K562 (cell line): ENCODE data around the gene LCN12. TPM values are rescaled to one million over a fixed set of nuclear protein-coding genes. Genes with fewer than 3 reads are reported as not detected.

Source experiments
- ATAC-seq: fragments of 200-7000 bp; cut with Tn5 transposase; 3 replicates; pipeline ENCODE4 v1.9.1; 2020; ENCODE audit warnings: moderate library complexity
- BruUV-seq: library from RNA; stranded (reverse); fragments of 400-500 nt; replicated peaks from 2 replicates; lab custom pipeline; 2021; lab: Mats Ljungman, UMichigan
- CTCF ChIA-PET: fragments of 300-600 bp; formaldehyde crosslinking; extraction: SDS; loops from one replicate; lab custom pipeline; 2021; ENCODE audit warnings: low intra/inter-chr PET ratio; lab: Yijun Ruan, JAX
- POLR2A ChIA-PET: fragments of 300-600, 350-650 bp; sonication (Branson Sonifier 250); formaldehyde crosslinking; extraction: SDS; loops from one replicate; lab custom pipeline; 2021; ENCODE audit warnings: antibody characterized with exemption, inconsistent platforms; lab: Yijun Ruan, JAX
- DNase-seq, 4 experiments: peaks; one replicate each; pipeline versions ENCODE4 v3.0.0 to v3.0.0-alpha.2; 2011 to 2018; ENCODE audit warnings: low spot score in 3 of 4, mixed read lengths in 3 of 4; ENCODE audit errors: extremely low read depth in 1 of 4
- FAIRE-seq: peaks from 2 replicates; lab custom pipeline; 2011; peaks lifted over from hg19 to GRCh38; lab: Jason Lieb, UNC
- H2AFZ ChIP-seq: 2 replicates; pipeline ENCODE4 v1.6.0; 2011; ENCODE audit warnings: low read depth, low read length, control low read depth, inconsistent platforms
- H3K27ac ChIP-seq: fragments of 200-600 bp; 3 replicates; pipeline ENCODE4 v1.8.0; 2011; ENCODE audit warnings: low read depth, mild to moderate bottlenecking, control low read depth, inconsistent platforms, low read length, moderate library complexity, mixed read lengths; ENCODE audit errors: extremely low read depth
- H3K27me3 ChIP-seq, 2 experiments: fragments of 300-600 bp in 1 of 2; 2 replicates in 1 of 2; 3 replicates in 1 of 2; pipeline versions ENCODE4 v1.6.0 to v1.8.0; 2011; ENCODE audit warnings: inconsistent platforms in 2 of 2, low read length in 2 of 2, mild to moderate bottlenecking in 1 of 2, mixed read lengths in 1 of 2, moderate library complexity in 1 of 2; ENCODE audit not compliant: control insufficient read depth in 2 of 2, insufficient read depth in 2 of 2
- H3K36me3 ChIP-seq: fragments of 300-600 bp; 3 replicates; pipeline ENCODE4 v1.8.0; 2011; ENCODE audit warnings: mild to moderate bottlenecking, low read length, inconsistent platforms; ENCODE audit not compliant: control insufficient read depth, insufficient read depth
- H3K4me1 ChIP-seq, 2 experiments: fragments of 200-600 bp in 1 of 2; replicated peaks in 1 of 2; 2 replicates in 1 of 2; 3 replicates in 1 of 2; pipeline versions ENCODE4 v1.5.1 to v1.8.0; 2011; ENCODE audit warnings: inconsistent platforms in 2 of 2, low read length in 2 of 2, mild to moderate bottlenecking in 1 of 2, mixed read lengths in 1 of 2, moderate library complexity in 1 of 2; ENCODE audit not compliant: control insufficient read depth in 2 of 2, insufficient read depth in 2 of 2
- H3K4me2 ChIP-seq: 2 replicates; pipeline ENCODE4 v1.6.1; 2011; ENCODE audit warnings: low read length, control low read depth, inconsistent platforms, mixed read lengths; ENCODE audit not compliant: insufficient read depth
- H3K4me3 ChIP-seq: fragments of 200-600 bp; sonication (generic), shearing (Covaris generic); 2 replicates; pipeline ENCODE4 v1.5.1; 2016; ENCODE audit warnings: control low read depth, inconsistent platforms
- H3K79me2 ChIP-seq: fragments of 200-600 bp; 3 replicates; pipeline ENCODE4 v1.8.0; 2011; ENCODE audit warnings: low read length, inconsistent platforms; ENCODE audit not compliant: control insufficient read depth, insufficient read depth
- H3K9ac ChIP-seq, 2 experiments: 2 replicates each; pipeline versions ENCODE4 v1.6.0 to v1.6.1; 2011; ENCODE audit warnings: low read depth in 2 of 2, low read length in 2 of 2, control low read depth in 1 of 2, inconsistent platforms in 1 of 2, mild to moderate bottlenecking in 1 of 2, mixed read lengths in 1 of 2; ENCODE audit not compliant: insufficient read depth in 1 of 2
- H3K9me1 ChIP-seq: one replicate; pipeline ENCODE4 v1.6.0; 2011; ENCODE audit warnings: inconsistent platforms, mild to moderate bottlenecking, low read length, moderate library complexity; ENCODE audit not compliant: control insufficient read depth, insufficient read depth
- H3K9me3 ChIP-seq: replicated peaks from 2 replicates; pipeline ENCODE4 v1.5.1; 2011; ENCODE audit warnings: low read depth, low read length, inconsistent platforms; ENCODE audit not compliant: control insufficient read depth, insufficient read depth
- H4K20me1 ChIP-seq: replicated peaks from 2 replicates; pipeline ENCODE4 v1.6.1; 2011; ENCODE audit warnings: low read length, inconsistent platforms, mixed read lengths; ENCODE audit not compliant: control insufficient read depth, insufficient read depth
- CEBPB ChIP-seq: fragments of 450-650 bp; IDR thresholded peaks from 2 replicates; pipeline ENCODE4 v1.6.1; 2016; ENCODE audit warnings: missing genetic modification characterization, missing compliant biosample characterization
- EGR1 ChIP-seq: fragments of 450-650 bp; conservative IDR thresholded peaks from 2 replicates; pipeline ENCODE4 v1.6.1; 2017; ENCODE audit warnings: mild to moderate bottlenecking
- ESRRA ChIP-seq: fragments of 450-650 bp; IDR thresholded peaks from 2 replicates; pipeline ENCODE4 v1.6.1; 2014; ENCODE audit warnings: low read depth, mild to moderate bottlenecking, moderate library complexity, borderline replicate concordance
- FOXA1 ChIP-seq: fragments of 450-650 bp; IDR thresholded peaks from 2 replicates; pipeline ENCODE4 v1.6.1; 2016; ENCODE audit warnings: mild to moderate bottlenecking, borderline replicate concordance
- JUND ChIP-seq, 2 experiments: IDR thresholded peaks; 2 replicates in 1 of 2; 3 replicates in 1 of 2; pipeline ENCODE4 v1.6.1; 2011; ENCODE audit warnings: borderline replicate concordance in 2 of 2, low read depth in 2 of 2, low read length in 2 of 2, improper control_type of control experiment in 1 of 2, missing biosample characterization in 1 of 2, missing genetic modification characterization in 1 of 2, missing genetic modification reagents in 1 of 2
- MAFK ChIP-seq: IDR thresholded peaks from 2 replicates; pipeline ENCODE4 v1.6.1; 2011; ENCODE audit warnings: low read length, improper control_type of control experiment
- MEF2A ChIP-seq: IDR thresholded peaks from 2 replicates; pipeline ENCODE4 v1.6.1; 2011; ENCODE audit warnings: low read depth, mild to moderate bottlenecking, low read length, moderate library complexity; ENCODE audit not compliant: control insufficient read depth
- MTA1 ChIP-seq: fragments of 450-650 bp; IDR thresholded peaks from 2 replicates; pipeline ENCODE4 v1.6.1; 2017; ENCODE audit warnings: borderline replicate concordance
- NR2C1 ChIP-seq, 2 experiments: fragments of 450-650 bp; IDR thresholded peaks; 2 replicates each; pipeline ENCODE4 v1.6.1; 2017; ENCODE audit warnings: mild to moderate bottlenecking in 2 of 2, antibody characterized with exemption in 1 of 2, inconsistent platforms in 1 of 2, missing compliant biosample characterization in 1 of 2, missing genetic modification characterization in 1 of 2
- TEAD4 ChIP-seq, 2 experiments: sonication (generic) in 1 of 2; formaldehyde crosslinking in 1 of 2; IDR thresholded peaks; 2 replicates each; pipeline versions ENCODE4 v1.6.1 to v1.8.0; 2012 to 2022; ENCODE audit warnings: borderline replicate concordance in 1 of 2, inconsistent platforms in 1 of 2, low read length in 1 of 2, mild to moderate bottlenecking in 1 of 2, missing genetic modification reagents in 1 of 2
- ZFPM2 ChIP-seq: fragments of 250-450 bp; sonication (Bioruptor Pico); IDR thresholded peaks from 2 replicates; pipeline ENCODE4 v1.5.1; 2022; ENCODE audit warnings: mild to moderate bottlenecking
- WGBS: fragments of 100-300 bp; shearing (Covaris generic); methylation state at CpG from one replicate; pipeline ENCODE4 v1.1.6; 2016; ENCODE audit warnings: low coverage, mixed read lengths; ENCODE audit not compliant: insufficient coverage; ENCODE audit errors: missing lambda C conversion rate; 5-methylcytosine and 5-hydroxymethylcytosine counted together
- in situ Hi-C: fragments of 300-500 bp; cut with MboI; formaldehyde crosslinking; loops from 4 replicates; pipeline ENCODE4 v1.15.0; 2018; ENCODE audit warnings: inconsistent platforms, mixed read lengths
- intact Hi-C: fragments of 100-400 bp; cut with micrococcal nuclease; formaldehyde crosslinking; loops from 2 replicates; pipeline ENCODE4 v1.14.2; 2022
- polyA plus RNA-seq, 8 experiments: library from polyadenylated mRNA; depleted of rRNA in 4 of 8; stranded (reverse) in 5 of 8; unstranded in 3 of 8; fragments of >200 nt; fragmentation: Nextera tagmentation in 2 of 8; fragmentation: Illumina TruSeq in 1 of 8; extraction: Ambion mirVana in 2 of 8; extraction: Trizol in 1 of 8; gene quantifications; 2 replicates each; pipeline versions ENCODE4 v1.2.1 to v1.2.3, GENCODE V29; 2011 to 2014; ENCODE audit warnings: inconsistent platforms in 1 of 8, missing spikeins in 1 of 8
- total RNA-seq, 7 experiments: library from RNA; depleted of rRNA in 6 of 7; stranded (reverse); fragments of >200 nt in 6 of 7; fragmentation: Illumina TruSeq in 2 of 7; extraction: Trizol in 2 of 7; gene quantifications; 2 replicates each; pipeline versions ENCODE4 v1.2.1 to v1.2.3, GENCODE V29; 2011 to 2021; ENCODE audit warnings: low replicate concordance in 1 of 7
- TF ChIP-seq, protein P1 (sequence below): fragments of 250-450 bp; sonication (Bioruptor Pico); IDR thresholded peaks from 2 replicates; pipeline ENCODE4 v1.8.0; 2022; ENCODE audit warnings: inconsistent platforms
- TF ChIP-seq, protein P2 (sequence below): fragments of 450-650 bp; formaldehyde crosslinking; IDR thresholded peaks from 2 replicates; pipeline ENCODE4 v1.4.0; 2022; ENCODE audit warnings: missing genetic modification characterization

LCN12 gene
- total and polyA plus RNA-seq, 9 of the 15 experiments (the other 6 are each of a cell fraction or from before 2014, with no cell fraction given): 0.05 TPM; not detected in 8

- DNase-seq: peak in 3 of 4 experiments; percentile 34 to 63 (median 61)
- 26% methylated on average over 13 of the region's 26 CpGs for WGBS
- Histone ChIP-seq H3K27ac (peak overlapping the region; percentile 55), H3K9me1 (no peaks in the 10 kb centered on the region), H4K20me1 (no peaks in the 10 kb centered on the region), H3K9me3 (no peaks in the 10 kb centered on the region), H3K9ac (peak overlapping the region; percentile 33 to 81), H3K36me3 (no peaks in the 10 kb centered on the region), H3K79me2 (no peaks in the 10 kb centered on the region), H3K27me3 (no peaks in the 10 kb centered on the region), H3K4me3 (no peak overlapping the region), H3K4me2 (peak overlapping the region; percentile 61), H2AFZ (peak overlapping the region; percentile 86), H3K4me1 (peaks cover 26 to 76% of the 10 kb centered on the region in 2 experiments; a peak in 4 of 5 replicates)
- in situ Hi-C loops: no loop called here
- ChIA-PET CTCF (no interaction called here), POLR2A (interaction anchor here (0.6 to 1.2 kb wide), 8 partner anchors 9 to 775 kb away, joined by 3 to 4 read pairs (median 3); partner anchors contain the start of genes C8G, CLIC3 and PAXX)
- peak; percentile 11 for FAIRE-seq
- no TSS peak for BruUV-seq
- intact Hi-C loops: no loop called here
- peak; percentile 46 for ATAC-seq
- TF ChIP-seq, protein P1, sequence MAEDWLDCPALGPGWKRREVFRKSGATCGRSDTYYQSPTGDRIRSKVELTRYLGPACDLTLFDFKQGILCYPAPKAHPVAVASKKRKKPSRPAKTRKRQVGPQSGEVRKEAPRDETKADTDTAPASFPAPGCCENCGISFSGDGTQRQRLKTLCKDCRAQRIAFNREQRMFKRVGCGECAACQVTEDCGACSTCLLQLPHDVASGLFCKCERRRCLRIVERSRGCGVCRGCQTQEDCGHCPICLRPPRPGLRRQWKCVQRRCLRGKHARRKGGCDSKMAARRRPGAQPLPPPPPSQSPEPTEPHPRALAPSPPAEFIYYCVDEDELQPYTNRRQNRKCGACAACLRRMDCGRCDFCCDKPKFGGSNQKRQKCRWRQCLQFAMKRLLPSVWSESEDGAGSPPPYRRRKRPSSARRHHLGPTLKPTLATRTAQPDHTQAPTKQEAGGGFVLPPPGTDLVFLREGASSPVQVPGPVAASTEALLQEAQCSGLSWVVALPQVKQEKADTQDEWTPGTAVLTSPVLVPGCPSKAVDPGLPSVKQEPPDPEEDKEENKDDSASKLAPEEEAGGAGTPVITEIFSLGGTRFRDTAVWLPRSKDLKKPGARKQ (CRISPR knock-in tag): no peak
- no peak for TF ChIP-seq TEAD4 (IDR thresholded peaks at IDR 0.05; ENCODE audit: low read length)
- no peak for TF ChIP-seq TEAD4 (CRISPR knock-in tag; IDR thresholded peaks at IDR 0.05; ENCODE audit: borderline replicate concordance)
- TF ChIP-seq MEF2A: no peak
- no peak for TF ChIP-seq MAFK
- TF ChIP-seq MTA1: no peak
- TF ChIP-seq ESRRA: no peak
- TF ChIP-seq, protein P2, sequence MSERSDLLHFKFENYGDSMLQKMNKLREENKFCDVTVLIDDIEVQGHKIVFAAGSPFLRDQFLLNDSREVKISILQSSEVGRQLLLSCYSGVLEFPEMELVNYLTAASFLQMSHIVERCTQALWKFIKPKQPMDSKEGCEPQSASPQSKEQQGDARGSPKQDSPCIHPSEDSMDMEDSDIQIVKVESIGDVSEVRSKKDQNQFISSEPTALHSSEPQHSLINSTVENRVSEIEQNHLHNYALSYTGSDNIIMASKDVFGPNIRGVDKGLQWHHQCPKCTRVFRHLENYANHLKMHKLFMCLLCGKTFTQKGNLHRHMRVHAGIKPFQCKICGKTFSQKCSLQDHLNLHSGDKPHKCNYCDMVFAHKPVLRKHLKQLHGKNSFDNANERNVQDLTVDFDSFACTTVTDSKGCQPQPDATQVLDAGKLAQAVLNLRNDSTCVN: no peak
- no peak for TF ChIP-seq JUND (IDR thresholded peaks at IDR 0.05; ENCODE audit: borderline replicate concordance, low read depth, low read length)
- no peak for TF ChIP-seq JUND (tag; IDR thresholded peaks at IDR 0.05; ENCODE audit: borderline replicate concordance, low read depth, low read length)
- TF ChIP-seq FOXA1: no peak
- TF ChIP-seq CEBPB (tag): no peak
- TF ChIP-seq ZFPM2 (CRISPR knock-in tag): no peak
- peak; percentile 89 for TF ChIP-seq NR2C1 (IDR thresholded peaks at IDR 0.05)
- TF ChIP-seq NR2C1 (tag; IDR thresholded peaks at IDR 0.05): peak; percentile 82
- TF ChIP-seq EGR1: peak; percentile 57
Measured at GRCh38 chr9:136964833-136965422, 12.9 kb downstream of the LCN12 start.
